HG03565 (cell line): ENCODE results near the gene NNAT.

Experiments used
- ATAC-seq: cut with Tn5 transposase; IDR thresholded peaks from one replicate; pipeline ENCODE4 v1.9.1; 2021; ENCODE audit warnings: mild to moderate bottlenecking, moderate library complexity; ENCODE audit not compliant: unreplicated experiment

The NNAT gene

DNA sequence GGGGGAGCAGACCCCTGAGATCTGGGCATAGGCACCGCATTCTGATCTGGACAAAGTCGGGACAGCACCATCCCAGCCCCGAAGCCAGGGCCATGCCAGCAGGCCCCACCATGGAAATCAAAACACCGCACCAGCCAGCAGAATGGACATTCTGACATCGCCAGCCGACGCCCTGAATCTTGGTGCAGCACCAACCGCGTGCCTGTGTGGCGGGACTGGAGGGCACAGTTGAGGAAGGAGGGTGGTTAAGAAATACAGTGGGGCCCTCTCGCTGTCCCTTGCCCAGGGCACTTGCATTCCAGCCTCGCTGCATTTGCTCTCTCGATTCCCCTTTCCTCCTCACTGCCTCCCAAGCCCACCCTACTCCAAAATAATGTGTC, 2.0 kb downstream of the NNAT start:
- ATAC-seq, result no peak

GRCh38 chr20:37523911-37524700, 3.1 kb downstream of the NNAT start:
- no peak for ATAC-seq

DNA sequence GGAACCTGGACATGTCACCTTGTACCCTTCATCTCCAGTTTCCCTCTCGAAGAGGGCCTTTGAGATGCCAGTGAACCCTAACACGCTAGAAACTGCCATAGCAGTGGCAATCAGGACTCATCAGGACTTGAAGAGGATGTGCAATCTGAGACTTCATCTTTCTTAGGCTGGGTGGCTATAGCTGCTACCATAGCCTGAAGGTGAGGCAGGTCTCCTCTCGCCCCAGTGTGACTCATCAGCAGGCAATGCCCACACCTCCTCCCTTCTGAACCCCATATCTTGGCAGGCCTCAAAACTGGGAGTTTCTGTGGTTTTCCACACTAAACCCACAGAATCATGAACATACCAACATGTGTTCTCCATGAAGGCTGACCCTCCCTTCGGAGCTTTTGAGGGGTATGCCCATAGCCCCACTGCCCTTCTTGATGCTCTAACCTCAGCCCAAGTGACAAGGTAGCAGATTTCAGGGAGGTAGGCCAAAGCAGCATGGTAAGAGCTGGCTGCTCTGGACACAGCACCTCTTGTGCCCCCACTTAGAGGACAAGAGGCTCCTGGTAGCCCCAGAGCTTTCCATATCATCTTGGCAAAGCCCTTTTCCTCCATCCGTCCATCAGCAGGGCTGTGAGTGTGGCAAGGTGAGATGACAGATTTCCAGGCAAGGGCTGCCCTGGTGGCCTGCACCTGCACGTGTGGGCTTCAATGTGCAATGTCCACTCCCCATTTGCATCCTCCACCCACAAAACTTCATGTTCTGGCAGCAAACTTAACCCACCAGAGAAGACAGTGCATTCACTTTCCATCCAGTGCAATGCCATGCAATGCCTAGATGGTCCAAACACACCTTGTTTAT, 4.0 kb downstream of the NNAT start:
- no peak for ATAC-seq

DNA sequence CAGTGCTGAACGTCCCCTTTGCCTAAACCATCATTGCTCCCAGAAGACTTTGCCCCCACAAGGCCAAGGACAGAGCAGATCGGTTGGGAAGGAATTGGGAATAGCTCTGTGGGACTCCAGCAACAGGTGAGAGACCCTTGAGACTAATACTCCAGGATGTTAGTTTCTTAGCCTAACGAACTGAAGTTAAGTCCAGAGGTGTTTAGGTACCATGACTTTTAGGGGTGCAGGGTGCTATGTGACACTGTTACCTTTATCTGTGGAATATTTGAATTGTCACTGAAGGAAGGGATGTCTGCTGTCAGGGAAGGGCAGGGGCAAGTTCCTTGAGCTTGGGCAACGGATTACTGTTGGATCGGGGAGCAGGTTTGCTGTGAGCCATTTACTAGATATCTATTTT, 4.8 kb downstream of the NNAT start:
- ATAC-seq, result no peak

GRCh38 chr20:37526238-37526838, 5.3 kb downstream of the NNAT start:
- ATAC-seq, result no peak

GRCh38 chr20:37526839-37527637, 6.0 kb downstream of the NNAT start:
- no peak for ATAC-seq

- peak; percentile 44 for ATAC-seq
Observed at GRCh38 chr20:37527638-37528445, 6.8 kb downstream of the NNAT start, which contains the start of gene BLCAP. Gene BLCAP (minus strand): TSS chr20:37527876. CDS start chr20:37519174, 8,702 bp downstream.

DNA sequence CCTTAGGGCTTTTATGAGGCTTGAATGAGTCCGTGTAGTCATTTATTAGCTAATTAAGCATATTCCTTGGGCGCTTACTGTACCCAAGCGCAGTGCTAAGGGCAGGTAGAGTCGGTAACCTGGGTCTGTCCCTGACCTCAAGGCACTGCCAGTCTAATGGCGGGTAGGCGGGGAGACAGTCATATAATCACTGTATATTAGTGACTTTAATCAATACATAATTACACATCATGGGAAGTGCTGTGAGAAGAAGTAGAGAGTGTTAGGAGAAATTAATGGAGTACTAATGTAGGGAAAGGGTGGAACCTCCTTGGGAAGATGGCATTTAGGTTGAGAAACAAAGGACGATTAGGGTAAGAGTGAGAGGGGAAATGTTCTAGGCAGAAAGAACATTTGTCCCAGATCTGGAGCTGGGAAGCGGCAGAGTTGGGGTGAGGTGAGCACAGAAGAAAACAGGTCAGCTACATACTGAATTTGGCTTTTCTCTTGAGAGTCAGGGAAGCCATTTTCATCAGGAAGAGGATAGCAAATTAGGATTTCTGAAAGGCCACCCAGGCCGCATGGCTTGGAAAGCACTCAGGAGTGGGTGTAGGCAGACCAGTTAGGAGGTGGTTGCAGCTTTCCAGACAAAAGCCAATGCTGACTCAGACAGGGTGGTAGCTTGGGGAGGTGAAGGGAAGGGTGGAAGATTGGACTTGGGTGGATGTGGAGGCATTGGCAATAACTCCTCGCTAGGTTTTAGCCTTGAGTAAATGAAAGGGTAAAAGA, 7.6 kb downstream of the NNAT start:
- peak; percentile 6 for ATAC-seq

GRCh38 chr20:37529214-37529967, 8.3 kb downstream of the NNAT start:
- ATAC-seq, result no peak

DNA sequence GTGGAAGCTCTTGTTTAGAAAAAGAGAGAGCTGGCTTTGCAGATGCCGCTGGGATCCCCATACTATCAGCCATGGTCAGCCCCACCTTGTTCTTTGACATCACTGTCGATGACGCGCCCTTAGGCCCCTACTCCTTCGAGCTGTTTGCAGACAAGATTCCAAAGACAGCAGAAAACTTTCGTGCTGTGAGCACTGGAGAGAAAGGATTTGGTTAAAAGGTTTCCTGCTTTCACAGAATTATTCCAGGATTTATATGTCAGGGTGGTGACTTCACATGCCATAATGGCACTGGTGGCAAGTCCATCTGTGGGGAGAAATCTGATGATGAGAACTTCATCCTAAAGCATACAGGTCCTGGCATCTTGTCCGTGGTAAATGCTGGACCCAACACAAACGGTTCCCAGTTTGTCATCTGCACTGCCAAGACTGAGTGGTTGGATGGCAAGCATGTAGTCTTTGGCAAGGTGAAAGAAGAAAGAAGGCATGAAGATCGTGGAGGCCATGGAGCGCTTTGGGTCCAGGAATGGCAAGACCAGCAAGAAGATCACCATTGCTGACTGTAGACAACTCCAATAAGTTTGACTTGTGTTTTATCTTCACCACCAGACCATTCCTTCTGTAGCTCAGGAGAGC, 9.0 kb downstream of the NNAT start:
- no peak for ATAC-seq

GRCh38 chr20:37530696-37531095, 9.6 kb downstream of the NNAT start:
- no peak for ATAC-seq

DNA sequence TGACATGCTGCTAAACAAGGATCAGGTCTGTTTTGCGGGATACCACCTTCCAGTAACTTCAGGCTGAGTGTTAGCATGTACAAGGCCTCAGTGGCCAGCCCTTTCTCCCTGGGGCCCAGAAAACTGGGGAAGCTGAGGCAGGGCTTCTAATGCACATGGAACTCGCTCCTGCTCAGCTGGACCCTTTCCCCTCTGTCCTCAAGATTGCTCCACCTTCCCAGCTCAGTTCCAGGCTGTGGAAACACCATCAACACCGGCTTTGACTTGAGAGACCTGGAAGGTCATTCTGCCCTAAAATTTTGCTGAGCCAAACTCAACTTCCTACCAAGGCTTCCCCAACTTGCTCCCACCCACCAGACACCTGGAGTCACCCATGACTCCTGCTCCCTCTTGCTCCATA, 10.8 kb downstream of the NNAT start:
- ATAC-seq, result no peak

DNA sequence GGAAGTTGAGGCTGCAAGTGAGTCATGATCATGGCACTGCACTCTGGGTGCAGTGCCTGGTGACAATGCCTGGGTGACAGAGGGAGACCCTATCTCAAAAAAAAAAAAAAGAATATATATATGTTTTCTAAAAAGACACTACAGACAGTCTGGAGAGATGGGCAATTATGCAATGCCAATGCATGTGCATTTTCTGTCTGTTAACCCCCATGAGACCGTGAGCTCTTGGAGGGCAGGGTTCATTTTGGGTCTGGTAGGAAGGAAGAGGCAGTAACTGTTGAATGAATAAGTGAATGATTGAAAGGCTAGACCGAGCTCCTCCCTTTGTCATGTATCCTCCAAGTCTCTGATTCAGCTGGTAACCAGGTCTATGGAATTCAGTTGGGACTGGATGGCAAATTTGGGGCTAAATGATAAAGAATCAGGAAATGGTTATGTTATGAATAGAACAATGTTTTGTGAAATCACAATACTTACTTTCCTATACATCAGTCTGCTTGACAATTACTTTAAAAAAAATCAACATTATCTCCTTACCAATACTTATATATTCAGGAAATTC, 12.2 kb downstream of the NNAT start:
- ATAC-seq, result no peak

GRCh38 chr20:37534401-37535157, 13.5 kb downstream of the NNAT start:
- peak; percentile 92 for ATAC-seq

- ATAC-seq, result no peak
Observed at GRCh38 chr20:37535443-37536132, 14.5 kb downstream of the NNAT start.

DNA sequence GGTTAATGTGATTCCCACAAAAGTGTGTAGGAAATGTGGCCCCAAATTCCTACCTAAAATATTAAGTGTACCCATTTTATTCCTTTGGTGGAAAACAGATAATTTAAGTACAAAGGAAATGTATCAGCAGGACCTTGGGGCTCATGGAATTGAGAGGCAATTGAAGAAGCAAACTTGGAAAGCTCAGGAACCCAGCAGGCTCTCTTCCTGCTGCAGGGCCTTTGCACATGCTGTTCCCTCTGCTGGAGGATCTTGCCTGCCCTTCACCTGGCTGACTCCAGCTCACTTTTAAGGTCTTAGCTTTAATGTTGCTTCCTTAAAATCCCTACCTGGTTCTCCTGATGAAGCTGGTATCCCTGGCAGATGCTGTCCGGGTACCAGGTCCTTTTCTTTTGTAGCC, 16.5 kb downstream of the NNAT start:
- ATAC-seq, result no peak
